Stimulated activated CD4-positive, alpha-beta T cell treated with anti-CD3 and anti-CD28 coated beads, TNF-alpha, amount 100 ng/mL, for 24 hours (primary cell): ENCODE data around the gene SIN3A.
A peak's percentile ranks its signal among the peaks of the same experiment; 100 is the strongest.

Source experiments
- DNase-seq, 3 experiments: peaks; one replicate each; pipeline ENCODE4 v3.0.0-alpha.2; 2020; ENCODE audit warnings: low read depth in 3 of 3

Gene SIN3A

DNA sequence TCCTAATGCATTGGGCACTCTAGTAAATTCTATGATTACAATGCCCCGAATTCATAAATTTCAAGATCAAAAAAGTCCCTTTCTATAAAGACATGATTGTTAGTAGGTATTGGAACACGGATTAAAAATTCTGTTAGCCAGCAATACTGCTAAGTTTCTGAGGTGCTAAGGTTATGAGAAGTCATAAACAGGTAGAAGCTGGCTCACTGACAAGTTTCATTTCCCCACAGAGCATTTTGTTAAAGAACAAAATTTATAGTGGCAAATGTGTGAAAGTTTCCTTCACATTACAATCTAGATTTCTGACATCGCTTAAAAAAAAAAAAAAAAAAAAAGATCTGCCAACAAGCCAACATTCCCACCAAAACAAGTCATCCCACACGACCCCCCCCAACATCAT lies 70.7 kb downstream of the SIN3A start:
- DNase-seq, result no peak

- no peak for DNase-seq
These were observed 79.4 kb downstream of the SIN3A start for GRCh38 chr15:75371901-75372688.

- no peak for DNase-seq
These were observed 80.0 kb downstream of the SIN3A start for GRCh38 chr15:75371486-75371885.

GRCh38 chr15:75369897-75370581 lies 81.5 kb downstream of the SIN3A start:
- no peak for DNase-seq

GRCh38 chr15:75368689-75369239 lies 82.7 kb downstream of the SIN3A start:
- DNase-seq, result no peak

- peak; percentile 82 to 96 (median 90) for DNase-seq
These were observed 83.4 kb downstream of the SIN3A start, which contains the start of gene MAN2C1 for GRCh38 chr15:75367913-75368688. MAN2C1 (minus strand) TSS chr15:75368607; CDS start chr15:75368583, 24 bp downstream.

DNA sequence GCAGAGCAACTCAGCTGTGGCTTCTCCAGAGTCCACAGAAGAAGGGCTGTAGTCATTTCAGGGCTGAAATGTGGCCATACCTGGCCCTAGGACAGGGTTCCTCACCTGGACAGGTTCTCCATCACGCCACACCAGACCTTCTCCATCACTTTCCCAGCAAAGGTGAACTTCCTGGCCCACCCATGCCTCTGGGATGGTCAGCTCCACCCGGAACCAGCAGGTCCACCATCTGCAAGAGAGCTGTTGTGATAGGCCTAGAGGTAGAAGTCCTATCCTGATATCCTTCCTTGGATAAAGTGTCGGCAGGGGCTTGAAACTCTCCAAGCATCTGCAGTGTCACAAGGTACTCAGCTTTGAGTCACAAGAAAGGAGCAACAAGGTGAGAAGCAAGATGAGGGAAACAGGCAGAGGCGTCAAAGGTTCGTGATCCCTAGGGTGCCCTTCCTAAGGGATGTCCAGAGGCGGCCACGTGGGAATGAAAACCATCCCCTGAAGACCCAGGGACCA lies 84.0 kb downstream of the SIN3A start:
- no peak for DNase-seq

GRCh38 chr15:75367006-75367405 lies 84.5 kb downstream of the SIN3A start:
- DNase-seq, result no peak

DNA sequence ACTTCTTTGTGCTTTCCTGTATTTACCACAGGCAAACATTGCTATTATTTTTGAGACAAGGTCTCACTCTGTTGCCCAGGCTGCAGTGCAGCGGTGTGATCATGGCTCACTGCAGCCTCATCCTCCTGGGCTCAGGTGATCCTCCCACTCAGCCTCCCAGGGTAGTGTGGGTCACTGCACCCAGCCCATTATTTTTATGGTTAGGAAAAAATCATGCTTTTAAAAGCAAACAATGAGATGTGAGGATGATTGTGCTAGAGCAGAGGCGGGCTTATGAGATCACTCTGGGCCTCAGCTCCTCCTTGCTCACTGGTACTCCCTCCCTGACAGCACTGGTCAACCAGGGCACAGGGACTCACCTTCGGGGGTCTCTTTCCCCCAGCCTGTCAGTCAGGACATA lies 85.3 kb downstream of the SIN3A start:
- DNase-seq, result no peak

DNA sequence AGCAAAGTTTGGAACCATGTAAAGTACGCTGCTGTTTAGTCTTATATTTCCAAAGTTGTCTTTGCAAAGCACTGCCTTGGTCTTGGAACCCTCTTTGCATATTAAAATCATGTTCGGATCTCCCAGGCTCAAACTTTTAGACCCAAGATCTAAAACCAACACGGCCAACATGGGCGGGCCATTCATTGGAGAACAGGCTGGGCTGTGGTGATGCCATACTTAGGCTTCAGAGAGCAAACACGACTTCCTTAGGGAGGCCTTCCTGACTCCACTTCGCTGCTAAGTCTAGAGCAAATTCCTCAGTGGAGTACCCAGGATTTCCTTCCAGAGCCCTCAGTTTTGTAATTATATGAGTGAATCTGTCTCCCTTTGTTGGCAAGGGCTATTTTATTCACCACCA lies 86.6 kb downstream of the SIN3A start:
- no peak for DNase-seq

DNA sequence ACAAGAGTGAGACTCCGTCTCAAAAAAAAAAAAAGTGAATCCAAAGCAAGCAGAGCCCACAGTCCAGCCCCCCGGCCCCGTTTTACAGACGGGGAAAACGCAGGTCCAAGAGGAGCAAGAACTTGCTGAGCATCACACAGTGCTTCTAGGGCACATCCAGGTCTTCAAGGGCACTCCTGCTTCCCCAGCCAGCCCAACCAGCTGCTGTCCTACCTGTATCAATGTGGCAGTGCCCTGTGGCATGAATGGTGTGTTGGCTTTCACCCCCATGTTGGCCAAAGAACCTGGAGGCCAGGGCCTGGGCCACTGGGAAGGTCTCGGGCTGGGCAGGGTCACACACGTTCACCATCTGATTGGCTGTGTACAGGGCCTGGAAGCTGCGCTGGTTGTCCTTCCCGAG lies 87.7 kb downstream of the SIN3A start:
- no peak for DNase-seq

DNA sequence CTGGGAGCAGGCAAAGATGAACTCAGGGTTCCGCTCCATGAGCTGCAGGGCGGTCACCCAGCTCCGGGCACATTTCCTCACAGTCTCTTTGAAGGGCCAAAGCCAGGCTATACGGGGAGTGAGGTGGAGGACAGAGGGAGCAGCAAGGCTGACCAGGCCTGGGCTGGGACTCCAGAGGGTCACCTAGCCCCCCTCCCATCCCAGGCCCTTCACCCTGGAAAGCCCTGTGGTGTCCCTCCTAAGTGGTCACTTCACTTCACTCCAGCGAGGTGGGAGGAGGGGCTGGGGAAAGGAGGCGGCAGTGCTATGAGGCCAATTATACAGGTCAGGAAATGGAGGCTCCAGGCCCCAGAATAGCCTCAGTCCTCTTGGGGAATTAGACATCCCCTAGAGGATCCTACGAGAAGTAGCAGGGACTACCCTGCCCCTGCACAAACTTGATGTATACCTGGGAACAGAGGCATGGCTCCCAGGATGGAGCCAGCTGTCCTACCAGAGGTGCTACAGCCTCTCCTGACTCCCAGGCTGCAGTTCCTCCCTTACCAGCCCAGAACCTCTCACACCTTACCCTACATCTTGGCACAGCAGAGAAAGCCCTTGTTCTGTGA lies 88.7 kb downstream of the SIN3A start:
- no peak for DNase-seq

DNA sequence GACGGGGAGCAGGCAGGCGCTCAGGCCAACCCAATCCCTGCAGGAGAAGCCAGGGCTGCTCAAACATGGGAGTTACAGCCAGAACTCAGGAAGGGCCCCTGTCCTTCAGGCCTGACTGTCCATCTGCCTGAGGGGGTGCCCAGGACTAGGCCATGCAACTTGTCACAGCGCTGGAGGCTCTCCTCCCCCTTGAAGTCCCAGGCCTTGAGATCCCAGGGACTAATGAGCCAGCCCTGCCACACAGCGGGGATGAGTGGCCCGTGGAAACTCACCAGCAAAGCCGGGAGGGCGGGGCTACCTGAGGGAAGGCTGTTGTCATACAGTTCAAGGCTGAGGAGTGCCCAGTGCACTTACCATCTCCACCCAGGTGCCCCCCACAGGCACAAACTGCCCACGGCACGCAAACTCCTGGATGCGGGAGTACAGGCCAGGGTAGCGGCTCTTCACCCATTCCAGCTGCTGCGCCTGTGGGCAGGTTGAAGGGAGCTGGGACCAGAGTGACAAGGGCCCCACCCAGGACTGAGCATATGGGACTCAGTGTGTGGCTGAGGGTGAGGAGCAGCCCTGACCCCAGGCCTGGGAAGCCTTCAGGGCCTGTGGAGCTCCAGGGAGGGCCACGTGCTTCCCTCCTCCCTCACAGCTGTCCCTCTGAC lies 89.4 kb downstream of the SIN3A start:
- no peak for DNase-seq

GRCh38 chr15:75361361-75361988 lies 90.0 kb downstream of the SIN3A start:
- DNase-seq, result no peak

- no peak for DNase-seq
These were observed 90.6 kb downstream of the SIN3A start for GRCh38 chr15:75360856-75361255.

GRCh38 chr15:75360391-75360790 lies 91.1 kb downstream of the SIN3A start:
- DNase-seq, result no peak

GRCh38 chr15:75359537-75360250 lies 91.8 kb downstream of the SIN3A start:
- DNase-seq, result no peak

DNA sequence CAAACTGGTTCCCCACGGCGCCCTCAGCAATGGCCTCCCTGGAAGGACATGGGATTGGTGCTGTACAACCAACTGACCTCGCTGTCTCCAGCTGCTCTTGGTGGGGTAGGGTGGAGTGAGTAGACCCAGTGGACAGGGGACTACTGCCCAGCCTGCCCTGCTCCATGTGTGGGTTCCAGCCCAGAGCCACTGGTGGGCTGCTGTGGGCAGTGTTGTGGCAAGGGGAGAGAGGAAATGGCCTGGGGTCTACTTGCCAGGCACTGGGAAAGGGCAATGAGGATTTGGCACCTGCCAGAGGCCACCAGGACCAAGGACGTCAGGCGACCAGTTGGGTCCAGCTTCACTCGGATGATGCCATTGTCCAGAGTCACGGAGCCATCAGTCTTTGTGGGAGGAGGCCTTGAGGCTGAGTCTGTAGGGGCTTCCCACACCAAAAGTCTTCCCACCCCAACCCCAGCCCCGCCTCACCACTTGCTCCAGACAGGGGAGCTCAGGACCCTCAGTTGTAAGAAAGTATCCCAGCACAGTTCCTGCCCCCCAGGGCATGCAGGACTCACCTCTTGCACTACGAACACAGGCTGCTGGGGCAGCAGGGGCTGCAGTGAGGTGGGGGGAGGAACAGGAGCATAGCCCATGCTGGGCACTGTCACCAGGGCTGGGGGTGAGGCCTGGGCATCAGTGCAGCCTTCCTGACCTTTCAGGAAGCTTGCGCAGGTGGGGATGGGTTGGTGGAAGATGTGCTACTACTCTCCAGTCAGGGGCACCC lies 92.5 kb downstream of the SIN3A start:
- DNase-seq, result no peak
